Measurements from ENCODE around the gene OLFML2A.
A peak's percentile ranks its signal among the peaks of the same experiment; 100 is the strongest.

GRCh38 chr9:124852829-124853531 lies 76.0 kb downstream of the OLFML2A start, which contains the start of gene WDR38:
- TF ChIP-seq CTCF (IDR thresholded peaks at IDR 0.05 in 8 of 11, conservative IDR thresholded peaks at IDR 0.05 in 3 of 11) (peak; percentile 89 to 100 (median 98)), POLR2A (IDR thresholded peaks at IDR 0.05) (no peak), POLR2AphosphoS5 (IDR thresholded peaks at IDR 0.05) (peak in 2 of 3 donors; percentile 62 to 78)

Data from spleen (tissue), 7 donors.